NOMO-1 treated with dmso at 0.1 percent for 144 hours (cell line): Measurements from ENCODE around the gene HERC3.

ENCODE experiments used
- DNase-seq: peaks from one replicate; lab custom pipeline; 2025; ENCODE audit not compliant: unreplicated experiment; lab: John Stamatoyannopoulos, UW

Gene HERC3

DNA sequence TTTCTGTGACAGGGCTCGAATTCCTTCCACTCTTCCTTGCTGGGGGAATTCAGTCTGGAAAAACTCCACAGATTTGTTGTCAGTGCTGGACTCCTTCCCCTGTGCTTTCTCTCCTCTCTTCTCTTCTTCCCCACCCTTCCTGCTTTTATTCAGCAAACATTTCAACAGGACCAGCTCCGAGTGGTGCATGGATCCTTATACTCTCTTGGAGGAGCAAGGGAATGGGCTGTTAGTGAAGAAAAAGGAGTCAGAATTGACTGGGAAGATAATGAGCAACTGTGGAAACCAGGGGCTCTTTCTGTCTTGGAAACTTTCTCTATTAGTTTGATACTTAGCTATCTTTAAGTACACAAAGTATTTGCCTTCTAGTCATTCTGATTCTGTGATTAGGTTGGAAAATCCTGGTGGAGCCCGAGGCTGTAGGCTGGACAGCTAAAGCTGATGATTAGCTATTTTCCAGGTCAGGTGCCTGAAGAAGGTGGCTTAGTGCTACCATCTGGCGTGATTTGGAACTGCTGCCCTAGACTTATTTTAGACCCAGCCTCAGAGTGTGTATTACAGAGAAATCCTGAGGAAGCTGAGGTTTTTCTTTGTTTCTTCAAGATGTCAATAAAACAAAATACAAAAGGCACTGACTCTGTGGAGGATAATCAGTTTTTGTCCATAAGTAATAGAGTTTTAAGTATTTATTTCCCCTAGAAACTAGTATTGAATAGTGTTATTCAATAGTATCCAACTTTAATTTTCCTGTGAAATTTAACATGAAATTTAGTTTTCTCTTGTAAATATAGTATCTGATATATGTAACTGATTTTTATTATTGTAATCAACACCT is 67.0 kb downstream of the HERC3 start:
- DNase-seq = no peak

DNA sequence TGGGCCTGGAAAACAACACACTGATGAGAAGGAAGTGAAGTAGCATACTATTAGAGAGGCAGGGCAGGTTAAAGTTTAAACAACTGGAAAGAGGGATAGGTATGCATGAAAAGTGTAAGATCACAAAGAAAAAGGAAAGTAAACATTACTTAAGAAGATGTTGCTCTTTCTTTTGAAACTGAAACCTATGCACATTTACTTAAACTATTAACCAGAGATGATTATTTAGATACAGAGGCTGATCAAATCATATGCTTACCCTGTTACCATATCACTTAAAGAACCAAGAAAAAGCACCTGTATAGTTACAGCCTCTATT is 67.6 kb downstream of the HERC3 start:
- DNase-seq = no peak

DNA sequence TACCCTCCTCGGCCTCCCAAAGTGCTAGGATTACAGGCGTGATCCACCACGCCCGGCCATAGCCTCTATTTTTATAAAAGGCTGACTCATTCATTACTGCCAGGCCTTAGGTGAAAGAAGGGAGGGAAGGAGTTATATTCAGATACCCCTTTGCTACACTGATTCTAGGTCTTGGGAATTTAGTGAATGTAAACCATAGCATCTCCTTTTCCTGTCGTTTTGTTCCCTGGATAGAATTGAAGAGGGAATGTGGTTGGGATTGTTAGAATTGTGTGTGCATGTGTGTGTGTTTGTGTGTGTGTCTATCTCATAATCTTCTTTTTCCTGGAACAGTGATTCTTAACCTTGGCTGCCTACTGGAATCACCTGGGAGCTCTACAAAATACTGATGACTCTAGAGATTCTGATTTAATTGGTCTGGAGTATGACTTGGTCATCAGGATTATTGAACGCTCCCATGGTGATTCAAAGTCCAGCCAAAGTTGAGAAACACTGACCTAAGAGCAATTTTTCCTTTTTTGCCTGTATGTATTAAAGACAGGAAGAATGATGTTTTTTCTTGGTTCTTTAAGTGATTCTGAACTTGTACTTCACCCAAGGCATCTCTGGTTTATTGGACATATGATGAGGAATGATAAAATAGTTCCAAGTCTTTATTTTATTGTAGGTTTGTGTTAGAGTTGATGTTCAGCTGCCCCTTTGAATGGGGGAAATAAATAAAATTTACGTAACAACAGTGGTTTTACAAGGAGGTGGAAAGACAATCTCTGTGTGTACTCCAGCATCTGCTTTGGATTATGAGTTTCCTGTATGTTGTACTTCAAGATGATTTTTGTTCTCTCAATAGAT is 68.4 kb downstream of the HERC3 start:
- no peak for DNase-seq

DNA sequence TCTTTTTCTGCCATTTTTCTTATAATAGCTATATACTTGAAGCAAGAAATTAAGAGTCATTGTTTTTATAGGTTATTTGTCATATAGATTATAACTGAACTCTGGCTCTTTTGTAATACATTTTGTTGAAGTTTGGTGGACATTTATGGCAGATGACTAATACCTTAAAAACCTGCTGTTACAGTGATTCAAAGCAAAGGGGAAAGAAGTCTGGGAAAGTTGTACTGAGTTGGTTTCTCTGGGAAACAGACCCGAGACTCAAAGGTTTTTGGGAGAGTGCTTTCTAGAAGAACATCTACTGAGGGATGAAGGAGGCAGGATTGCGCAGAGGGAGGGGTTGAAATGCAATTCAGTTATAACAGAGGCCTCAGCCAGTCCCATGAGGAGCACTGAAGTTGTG is 69.5 kb downstream of the HERC3 start:
- no peak for DNase-seq

DNA sequence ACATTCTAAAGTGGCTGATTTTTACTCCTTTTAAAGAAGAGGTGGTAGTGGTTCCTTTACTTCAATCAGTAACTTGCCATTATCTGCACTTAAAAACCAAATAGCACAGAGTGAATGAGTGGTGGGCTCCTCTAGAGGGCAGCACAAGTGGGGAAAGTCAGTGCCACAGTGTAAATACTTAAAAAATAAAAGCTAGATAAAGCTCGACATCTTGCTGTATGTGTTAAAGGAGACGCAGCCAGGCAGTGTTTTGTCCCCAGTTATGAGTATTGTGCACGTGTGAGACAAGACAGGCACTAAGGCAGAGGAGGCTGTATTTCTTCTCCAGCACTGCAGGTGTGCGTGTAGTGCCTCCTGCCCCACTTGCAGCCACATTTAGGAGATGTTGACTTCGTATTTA is 80.7 kb downstream of the HERC3 start:
- DNase-seq = no peak

DNA sequence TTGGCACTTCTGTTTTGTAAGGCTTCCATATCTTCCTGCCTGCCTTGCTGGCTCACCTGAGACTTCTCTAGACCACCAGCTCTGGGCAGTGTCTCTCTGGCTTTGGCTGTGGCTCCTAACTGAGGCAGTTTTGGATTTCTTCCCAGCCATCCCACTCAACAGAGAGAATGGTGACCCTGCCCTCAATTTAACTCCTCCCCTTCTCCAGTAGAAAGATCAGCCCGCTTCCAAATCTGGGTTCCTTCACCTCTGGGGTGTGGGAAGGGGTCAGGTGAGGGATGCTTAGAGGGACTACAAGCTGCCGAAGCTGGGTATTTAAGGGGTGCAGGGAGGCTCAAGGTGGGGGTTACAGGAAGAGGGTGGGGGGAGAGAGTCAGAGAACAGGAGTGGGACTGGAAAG is 81.6 kb downstream of the HERC3 start:
- DNase-seq = no peak

DNA sequence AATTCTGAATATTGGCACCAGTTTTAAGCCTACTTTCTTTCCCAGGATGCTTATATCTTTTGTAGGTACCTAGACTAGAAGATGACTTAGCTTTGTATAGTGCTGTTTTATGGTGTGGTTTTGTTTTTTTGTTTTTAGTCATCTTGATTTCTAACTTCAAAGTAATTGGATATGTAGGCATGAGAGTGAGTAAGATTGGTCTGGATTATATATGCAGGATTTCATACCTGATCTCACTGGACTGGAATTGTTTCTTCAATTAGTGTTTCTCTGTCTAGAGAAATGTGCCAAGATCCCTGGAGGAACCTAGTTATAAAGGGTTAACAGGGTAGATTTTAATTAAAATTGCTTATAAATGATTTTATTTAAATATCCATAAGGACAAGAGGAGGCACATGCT is 82.3 kb downstream of the HERC3 start:
- DNase-seq = no peak

DNA sequence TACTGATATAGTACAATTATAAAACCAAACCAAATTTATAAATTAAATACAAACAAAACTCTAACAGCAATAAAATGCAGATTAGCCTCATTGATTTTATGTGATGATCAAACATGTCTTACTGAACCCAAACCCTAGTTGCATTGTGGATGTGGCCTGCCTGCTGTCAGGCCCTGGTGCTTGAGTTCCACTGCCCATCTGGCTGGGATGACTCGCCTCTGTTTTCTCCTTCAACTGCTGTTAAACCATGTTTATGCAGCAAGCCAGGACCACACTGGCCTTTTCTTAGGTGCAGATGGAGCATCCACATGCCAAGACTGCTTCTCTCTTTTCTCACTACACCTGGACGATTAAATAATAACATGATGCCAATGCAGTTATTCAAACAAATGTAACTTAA is 82.7 kb downstream of the HERC3 start:
- DNase-seq = no peak

DNA sequence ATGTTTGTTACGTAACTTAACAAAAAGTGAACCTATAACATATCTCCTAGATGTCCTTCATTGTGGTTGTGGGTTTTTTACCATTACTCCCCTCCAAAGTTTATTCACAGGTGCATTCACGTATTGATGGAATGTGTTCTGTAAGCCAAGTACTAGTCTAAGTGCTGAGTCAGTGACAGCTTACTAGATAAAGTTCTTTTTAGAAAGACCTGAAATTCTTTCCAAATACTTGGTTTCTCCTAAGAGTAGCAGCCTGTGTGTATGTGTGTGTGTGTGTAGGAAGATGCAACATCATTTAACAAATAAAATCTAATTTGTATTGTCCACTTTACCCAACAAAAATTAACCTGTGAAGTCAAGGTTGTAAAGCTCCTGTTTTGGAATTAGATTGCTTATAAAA is 83.3 kb downstream of the HERC3 start:
- no peak for DNase-seq

DNA sequence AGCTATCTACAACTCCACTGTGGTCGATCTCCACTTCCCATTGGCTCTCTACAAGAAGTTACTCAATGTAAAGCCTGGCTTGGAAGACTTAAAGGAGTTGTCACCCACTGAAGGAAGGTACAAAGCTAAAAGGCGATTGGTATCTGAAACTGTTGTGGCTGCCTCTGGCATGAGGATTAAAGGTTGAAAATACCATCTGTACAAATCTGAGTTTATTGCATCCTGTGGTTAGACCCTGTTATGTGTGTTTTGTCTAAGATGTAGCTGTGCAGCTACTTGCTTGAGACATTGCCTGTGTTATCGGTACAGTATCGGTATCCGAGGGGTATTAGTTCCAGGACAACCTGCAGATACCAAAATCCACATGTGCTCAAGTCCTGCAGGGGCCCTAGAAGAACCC is 88.9 kb downstream of the HERC3 start:
- DNase-seq = no peak

DNA sequence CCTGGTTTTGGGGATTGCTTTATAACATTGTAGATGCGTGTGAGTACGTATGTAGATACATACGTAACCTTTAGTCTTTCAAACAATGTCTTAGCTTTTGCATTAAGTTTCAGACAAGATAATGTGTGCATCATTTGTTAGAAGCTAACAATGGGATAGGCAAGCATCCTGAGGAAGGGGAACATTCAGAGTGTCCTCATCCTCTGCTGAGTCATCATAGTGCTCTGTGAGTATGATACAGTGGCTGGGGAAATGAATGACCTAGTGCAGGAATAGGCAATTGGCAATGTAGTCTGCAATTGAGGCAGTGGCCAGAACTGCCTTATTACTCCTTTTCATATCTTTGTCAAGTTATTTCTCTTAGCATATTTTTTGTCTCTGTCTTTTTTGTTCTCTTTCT is 98.1 kb downstream of the HERC3 start:
- no peak for DNase-seq

DNA sequence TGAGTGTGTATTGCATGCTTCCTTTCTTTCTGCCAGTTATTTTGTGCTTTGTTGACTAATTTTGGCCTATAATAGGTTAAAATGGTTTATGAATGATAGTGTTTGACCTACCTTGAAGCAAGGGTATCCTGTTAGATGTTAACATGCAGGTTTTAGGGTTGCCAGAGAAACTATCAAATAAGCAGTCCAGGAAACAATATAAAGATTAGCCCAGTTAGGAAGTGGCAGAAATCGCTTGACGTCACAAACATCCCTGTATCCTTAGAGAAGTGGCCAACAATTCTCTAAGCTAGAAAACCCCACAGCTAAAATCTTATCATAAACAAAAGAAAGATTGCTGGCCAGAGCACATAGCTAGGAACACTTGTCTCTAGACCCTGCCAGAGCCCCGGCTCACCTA is 101.5 kb downstream of the HERC3 start:
- no peak for DNase-seq

DNA sequence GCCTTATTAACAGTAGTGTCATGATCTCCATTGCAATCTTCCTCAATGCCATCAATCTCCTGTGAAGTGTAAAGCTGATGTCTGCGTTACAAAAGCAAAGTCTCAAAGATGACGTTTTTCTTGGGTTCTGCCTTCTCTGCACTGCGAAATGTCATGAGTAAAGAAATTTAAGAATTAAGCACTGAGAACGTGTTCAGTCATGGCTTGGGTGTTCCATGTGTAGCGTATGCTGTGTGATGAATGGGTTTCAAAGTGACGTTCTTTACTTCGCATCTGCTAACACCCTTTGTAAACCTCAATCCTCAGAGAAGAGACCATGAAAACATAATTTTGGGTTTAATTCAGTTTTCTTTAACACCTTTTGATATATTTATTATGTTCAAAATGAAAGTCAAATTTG is 104.3 kb downstream of the HERC3 start:
- DNase-seq = no peak

DNA sequence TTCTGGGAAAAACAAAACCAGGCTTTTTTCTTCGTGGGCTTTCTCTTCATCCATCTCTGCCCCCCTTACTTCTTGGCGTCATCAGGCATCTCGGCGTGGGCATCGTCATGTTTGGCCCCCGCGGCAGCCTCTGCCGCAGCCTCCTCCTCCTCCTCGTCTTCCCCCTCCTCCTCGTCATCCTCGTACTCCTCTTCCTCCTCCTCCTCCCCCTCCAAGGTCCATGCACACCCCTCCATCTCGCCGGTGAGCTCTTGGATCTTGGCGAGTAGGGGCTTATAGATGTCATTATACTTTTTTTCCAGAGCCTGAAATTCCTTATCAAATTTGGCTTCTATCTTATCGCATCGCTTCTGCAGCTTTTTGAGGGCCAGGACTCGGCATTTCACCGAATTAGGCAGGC is 104.9 kb downstream of the HERC3 start:
- no peak for DNase-seq

DNA sequence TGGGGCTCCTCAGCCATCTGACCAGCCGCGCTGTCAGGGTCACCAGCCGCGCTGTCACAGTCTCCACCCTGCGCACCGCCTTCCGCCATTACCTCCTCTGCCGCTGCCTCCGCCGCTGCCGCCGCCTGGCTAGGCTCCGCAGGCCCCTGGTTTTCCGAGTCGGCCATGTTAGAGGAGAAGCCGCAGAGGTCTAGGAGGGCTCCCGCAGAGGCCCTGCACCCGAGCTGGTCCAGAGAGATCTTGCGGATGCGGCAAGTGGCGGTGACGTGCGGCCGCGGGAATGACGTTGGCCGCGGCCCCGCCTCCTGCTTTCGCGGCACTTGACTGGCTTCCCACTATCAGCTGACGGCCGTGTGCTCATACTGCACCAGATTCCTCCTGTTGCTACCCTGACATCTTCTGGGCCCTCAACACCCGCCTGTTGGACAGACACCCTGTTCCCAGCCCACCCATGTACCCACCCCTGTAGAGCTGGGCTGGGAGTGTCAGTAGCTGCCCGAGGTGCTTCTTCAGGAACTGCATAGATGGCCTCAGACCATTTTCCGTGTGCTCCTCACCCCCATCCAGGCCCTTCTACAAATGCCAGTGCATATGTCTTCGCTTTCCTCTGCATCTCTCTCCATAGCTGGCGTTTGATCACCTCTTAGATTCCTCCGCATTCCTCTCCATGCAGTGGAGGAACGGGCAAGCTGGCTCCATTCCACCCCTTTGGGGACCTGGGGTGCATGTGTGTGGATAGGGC is 105.5 kb downstream of the HERC3 start, which contains the start of gene NAP1L5:
NAP1L5 (minus strand) TSS at position 242 of the 742 bp plus-strand sequence; CDS start at position 167, 75 bp downstream.
- peak; percentile 4 for DNase-seq

DNA sequence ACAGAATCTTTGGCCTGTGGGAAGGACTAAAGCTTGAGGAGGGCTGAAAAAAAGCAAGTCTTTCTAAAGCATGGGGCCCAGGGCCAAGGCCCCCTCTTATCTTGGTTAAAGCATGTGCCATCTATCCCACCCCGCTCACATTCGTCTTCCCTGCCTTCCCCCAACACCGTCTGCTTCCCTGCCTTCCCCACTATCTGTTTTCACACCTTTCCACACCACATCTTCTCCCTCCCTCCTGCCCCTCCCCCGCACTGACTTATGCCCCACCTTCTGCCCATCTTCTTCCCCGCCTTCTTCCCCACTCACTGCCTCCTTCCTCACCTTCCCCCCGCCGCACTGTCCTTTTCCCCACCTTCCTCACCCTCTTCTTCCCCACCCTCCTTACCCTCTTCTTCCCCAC is 106.2 kb downstream of the HERC3 start:
- DNase-seq = no peak

DNA sequence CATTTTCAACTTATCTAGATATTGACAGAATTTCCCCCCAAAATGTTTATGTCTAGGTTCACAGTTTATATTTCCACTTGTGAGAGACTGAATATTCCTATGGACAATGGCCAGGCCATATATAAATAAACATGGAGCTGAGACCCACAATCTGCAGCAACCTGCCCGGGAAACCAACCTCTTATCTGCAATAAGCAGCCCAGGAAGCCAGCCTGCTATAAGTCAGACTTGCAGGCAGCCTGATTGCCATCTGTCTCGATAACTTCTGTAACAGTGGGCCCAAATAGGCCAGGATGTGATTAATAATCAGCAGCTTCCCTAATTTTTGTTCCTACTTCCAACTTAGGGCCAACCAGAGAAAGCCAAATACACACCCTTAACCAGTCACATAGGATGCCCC is 110.5 kb downstream of the HERC3 start:
- no peak for DNase-seq

DNA sequence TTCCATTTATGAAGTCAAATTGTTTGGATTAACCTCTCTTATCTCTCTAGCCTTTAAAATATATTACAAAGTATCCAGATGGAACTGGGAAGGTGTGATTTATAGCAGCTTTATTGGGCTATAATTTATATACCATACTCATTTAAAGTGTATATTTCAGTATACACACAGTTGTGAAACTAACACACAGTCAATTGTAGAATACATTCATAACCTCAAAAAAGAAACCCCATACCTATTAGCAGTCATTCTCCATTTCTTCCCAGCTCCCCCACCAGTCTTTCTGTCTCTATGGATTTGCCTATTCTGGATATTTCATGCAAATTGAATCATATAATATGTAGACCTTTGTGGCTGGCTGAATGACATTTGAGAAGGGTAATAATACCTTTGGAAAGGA is 112.9 kb downstream of the HERC3 start:
- no peak for DNase-seq

DNA sequence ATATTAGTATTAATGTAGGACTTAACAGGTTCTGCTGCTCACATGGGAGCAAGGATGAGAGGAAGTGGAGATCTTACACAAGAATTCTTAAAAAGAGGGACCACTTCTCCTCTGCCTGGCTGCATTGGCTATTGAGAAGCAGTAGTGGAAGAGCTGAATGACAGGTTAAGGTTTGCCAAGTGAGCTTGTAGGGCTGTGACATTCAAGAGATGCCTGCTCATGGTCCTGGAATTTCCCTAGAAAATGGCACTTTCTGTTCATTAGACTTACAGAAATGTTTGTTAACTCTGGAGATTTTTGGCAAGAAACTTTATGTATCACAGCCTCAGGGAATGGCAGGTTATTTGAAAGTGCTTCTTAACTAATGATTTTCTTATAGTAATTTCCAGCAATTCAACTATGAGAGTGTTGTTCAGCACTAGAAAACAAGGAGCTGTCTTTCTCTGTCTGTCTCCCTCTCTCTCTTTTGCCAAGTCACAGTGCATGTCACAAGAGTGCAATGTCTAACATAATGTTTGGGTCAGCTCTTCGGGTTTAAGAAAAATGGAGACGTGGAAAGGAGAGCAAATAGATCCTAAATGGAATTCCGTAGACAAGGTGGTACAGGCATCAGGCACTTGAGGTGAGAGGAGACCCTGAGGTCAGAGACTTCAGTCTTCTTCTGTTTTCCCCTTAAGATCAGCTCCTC is 113.7 kb downstream of the HERC3 start:
- no peak for DNase-seq

DNA sequence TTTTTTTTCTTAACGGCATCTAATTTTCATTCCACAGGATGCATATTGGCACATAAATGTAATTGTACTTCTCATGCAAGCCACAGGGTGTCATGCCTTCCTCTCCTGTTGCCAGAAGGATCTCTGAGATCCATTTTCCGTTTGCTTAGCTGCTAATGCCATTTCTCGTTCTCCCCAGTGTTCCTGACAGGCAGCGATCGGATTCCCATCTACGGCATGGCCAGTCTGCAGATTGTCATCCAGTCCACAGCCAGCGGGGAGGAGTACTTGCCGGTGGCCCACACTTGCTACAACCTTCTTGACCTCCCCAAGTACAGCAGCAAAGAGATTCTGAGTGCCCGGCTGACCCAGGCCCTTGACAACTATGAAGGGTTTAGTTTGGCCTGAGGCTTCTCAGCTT is 114.3 kb downstream of the HERC3 start:
- no peak for DNase-seq

DNA sequence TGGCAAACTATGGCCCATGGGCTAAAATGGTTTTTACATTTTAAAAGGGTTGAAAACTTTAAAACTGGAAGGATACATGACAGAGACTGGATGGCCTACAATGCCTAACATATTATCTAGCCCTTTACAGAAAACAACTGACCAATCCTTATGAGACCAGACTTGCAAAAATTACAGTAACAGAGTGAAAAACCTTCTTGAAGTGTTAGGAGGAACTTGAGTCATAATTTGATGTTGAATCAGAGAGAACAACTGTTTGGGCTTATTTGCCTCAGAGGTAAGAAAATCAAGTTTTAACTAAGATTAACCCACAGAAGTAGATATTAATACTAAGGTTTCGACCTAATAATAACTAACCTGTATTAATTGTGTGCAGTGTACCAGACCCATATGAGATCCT is 117.7 kb downstream of the HERC3 start:
- DNase-seq = no peak
